HUES48 (cell line): Measurements from ENCODE around the gene ADARB2.

Experiments used
- H3K27ac ChIP-seq: one replicate; pipeline ENCODE4 v1.7.0; 2013; ENCODE audit warnings: low read depth, low read length, inconsistent platforms
- H3K27me3 ChIP-seq: 2 replicates; pipeline ENCODE4 v1.6.1; 2013; ENCODE audit warnings: mild to moderate bottlenecking, low read length; ENCODE audit not compliant: control insufficient read depth, insufficient read depth
- H3K36me3 ChIP-seq: 2 replicates; pipeline ENCODE4 v1.6.1; 2013; ENCODE audit warnings: low read length; ENCODE audit not compliant: control insufficient read depth, insufficient read depth
- H3K4me1 ChIP-seq: 2 replicates; pipeline ENCODE4 v1.6.1; 2013; ENCODE audit warnings: mild to moderate bottlenecking, low read length; ENCODE audit not compliant: control insufficient read depth, insufficient read depth
- H3K4me3 ChIP-seq: 2 replicates; pipeline ENCODE4 v1.5.1; 2013; ENCODE audit warnings: mild to moderate bottlenecking, low read depth, low read length
- H3K9ac ChIP-seq: 2 replicates; pipeline ENCODE4 v1.6.1; 2013; ENCODE audit warnings: mild to moderate bottlenecking, low read depth, low read length, moderate library complexity
- H3K9me3 ChIP-seq: 2 replicates; pipeline ENCODE4 v1.6.1; 2013; ENCODE audit warnings: low read length; ENCODE audit not compliant: control insufficient read depth, insufficient read depth

Gene ADARB2

DNA sequence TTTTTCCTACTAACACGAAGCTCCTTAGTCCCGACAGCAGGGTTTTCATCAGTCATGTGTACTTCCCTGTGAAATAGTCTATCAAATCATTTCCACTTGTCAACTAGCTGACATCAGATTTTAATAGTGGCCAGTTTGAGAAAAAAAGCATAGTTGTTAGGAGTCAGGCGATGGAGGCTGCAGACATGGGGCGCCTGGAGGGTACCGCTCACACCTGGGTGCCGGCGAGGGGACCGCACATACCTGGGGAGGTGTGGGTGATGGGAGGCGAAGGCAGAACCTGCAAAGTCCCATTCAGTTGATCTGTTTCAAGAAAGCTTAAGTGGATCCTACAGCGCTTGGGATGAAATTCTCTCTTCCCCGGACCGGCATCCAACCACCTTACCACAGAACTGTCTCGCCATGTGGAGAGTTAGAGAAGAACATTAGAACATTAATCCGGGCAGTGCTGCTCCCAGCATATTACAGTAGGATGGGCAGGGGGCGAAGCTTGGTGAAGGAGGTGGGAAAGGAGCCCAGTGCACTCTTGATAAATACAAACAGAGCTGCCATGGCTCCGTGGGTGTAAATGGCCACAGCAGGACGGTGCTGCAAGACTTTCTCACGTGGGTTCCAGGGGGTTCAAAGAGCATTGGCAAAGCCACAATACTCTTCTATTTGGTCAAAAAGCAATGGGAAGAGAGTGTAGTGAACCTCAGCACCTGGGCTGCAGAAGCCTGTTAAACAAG is 24.2 kb downstream of the ADARB2 start:
- Histone ChIP-seq H3K4me3 (no peak overlapping the region), H3K27me3 (no peaks in the 10 kb centered on the region), H3K36me3 (no peaks in the 10 kb centered on the region), H3K4me1 (peaks cover 15% of the 10 kb centered on the region), H3K9me3 (no peaks in the 10 kb centered on the region), H3K27ac (no peak overlapping the region), H3K9ac (no peak overlapping the region)

DNA sequence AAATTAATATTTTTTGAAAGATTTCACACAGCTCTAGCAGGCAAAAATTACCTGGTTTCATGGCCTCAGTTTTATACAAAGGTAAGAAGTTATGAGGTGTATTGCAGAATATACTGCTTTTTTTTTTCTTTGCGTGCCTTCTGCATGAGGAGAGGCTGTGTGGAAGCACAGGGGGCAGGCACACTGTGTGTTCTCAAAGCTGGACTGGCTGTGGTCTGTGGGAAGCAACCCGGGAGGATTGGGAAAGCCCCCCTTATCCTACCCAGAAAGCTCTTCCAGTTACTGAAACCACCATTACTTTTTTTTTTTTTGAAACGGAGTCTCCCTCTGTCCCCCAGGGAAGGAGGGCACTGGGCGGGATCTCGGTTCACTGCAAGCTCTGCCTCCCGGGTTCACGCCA is 25.0 kb downstream of the ADARB2 start:
- no peak overlapping the region for H3K4me3 ChIP-seq
- H3K9me3 ChIP-seq = 0 out of 2 replicates have a peak, but pooled peaks cover 3% of the 10 kb centered on the region
- H3K36me3 ChIP-seq = no peaks in the 10 kb centered on the region
- peaks cover 15% of the 10 kb centered on the region for H3K4me1 ChIP-seq
- no peaks in the 10 kb centered on the region for H3K27me3 ChIP-seq
- no peak overlapping the region for H3K9ac ChIP-seq
- H3K27ac ChIP-seq = no peak overlapping the region

DNA sequence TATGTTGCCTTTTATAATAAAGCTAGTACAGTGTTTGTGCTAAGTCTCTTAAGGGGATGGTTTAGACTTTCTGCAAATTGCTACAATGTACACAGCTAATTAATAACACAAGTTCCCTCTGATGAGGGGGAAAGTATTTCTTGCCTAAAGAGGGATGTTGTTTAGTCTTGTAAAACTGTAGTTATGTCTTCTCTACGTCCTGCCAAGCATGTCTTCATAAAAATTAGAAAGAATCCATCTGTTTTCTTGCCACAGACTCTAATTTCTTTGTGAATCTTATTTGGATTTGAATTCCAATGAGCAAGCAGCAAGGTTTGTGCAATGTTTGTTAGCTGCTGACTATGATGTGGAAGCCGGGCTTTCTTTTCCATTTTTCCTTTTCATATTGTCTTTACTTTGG is 28.2 kb downstream of the ADARB2 start:
- Histone ChIP-seq H3K27me3 (no peaks in the 10 kb centered on the region), H3K9me3 (peaks cover 13% of the 10 kb centered on the region), H3K9ac (no peak overlapping the region), H3K36me3 (no peaks in the 10 kb centered on the region), H3K4me3 (no peak overlapping the region), H3K4me1 (no peaks in the 10 kb centered on the region), H3K27ac (no peak overlapping the region)

DNA sequence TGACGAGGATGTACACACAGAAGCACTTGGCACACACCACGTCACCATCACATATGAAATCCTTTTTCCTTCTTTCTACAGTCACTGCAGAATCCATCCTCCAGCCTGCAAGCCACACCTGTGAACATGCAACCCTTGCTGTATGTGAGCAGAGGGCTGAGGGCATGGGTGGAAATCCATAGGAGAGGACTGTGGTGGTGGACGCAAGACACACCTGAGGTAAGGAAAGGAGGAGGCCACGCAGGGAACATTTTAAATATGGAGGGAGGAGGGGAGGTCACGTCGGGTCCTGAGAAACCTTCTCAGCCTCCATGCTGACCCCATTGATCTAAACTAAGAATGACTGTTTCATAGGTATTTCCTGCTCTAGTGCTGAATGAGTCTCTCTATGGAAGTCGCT is 28.6 kb downstream of the ADARB2 start:
- H3K4me1 ChIP-seq = no peaks in the 10 kb centered on the region
- no peak overlapping the region for H3K27ac ChIP-seq
- H3K9ac ChIP-seq = no peak overlapping the region
- H3K9me3 ChIP-seq = peaks cover 17% of the 10 kb centered on the region
- no peaks in the 10 kb centered on the region for H3K27me3 ChIP-seq
- H3K36me3 ChIP-seq = no peaks in the 10 kb centered on the region
- H3K4me3 ChIP-seq = no peak overlapping the region

DNA sequence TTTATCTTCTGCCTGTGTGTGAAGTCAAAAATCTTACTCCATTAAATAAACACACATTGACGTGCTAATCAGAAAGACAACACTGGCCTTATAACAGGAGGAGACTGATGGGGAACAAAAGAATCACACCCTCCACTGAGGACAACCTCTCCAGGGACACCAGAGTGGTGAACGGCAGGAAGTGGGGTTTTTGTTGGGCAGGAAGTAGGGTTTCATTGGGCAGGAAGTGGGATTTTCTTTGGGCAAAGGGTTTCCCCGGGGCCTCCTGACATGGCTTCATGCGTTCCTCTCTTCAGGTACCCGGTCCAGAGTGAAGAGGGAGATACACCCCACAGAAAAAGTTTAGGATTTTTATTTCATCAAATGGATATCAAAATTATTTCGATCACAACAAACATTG is 30.6 kb downstream of the ADARB2 start:
- Histone ChIP-seq H3K36me3 (no peaks in the 10 kb centered on the region), H3K4me3 (no peak overlapping the region), H3K4me1 (no peaks in the 10 kb centered on the region), H3K9me3 (peaks cover 24% of the 10 kb centered on the region), H3K27me3 (no peaks in the 10 kb centered on the region), H3K9ac (no peak overlapping the region), H3K27ac (no peak overlapping the region)

DNA sequence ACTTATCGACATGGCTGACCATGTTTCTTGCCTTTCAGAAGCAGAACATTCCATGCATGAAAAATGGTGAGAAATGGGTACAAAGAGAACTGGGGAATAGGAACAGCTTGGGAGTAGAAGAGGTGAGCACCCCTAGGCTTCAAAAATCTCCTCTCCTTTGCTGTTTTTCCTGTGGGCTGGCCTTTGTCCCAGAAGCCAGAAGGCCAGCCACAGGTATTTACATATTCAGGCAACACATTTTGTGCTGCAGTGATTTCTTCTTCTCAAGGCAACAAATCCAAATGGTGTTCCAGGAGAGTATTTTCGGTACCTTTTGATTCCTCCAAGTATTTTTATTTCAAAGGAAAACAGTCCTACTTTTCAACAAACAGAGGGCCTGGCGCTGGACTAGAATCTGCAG is 31.1 kb downstream of the ADARB2 start:
- H3K27ac ChIP-seq = no peak overlapping the region
- H3K4me3 ChIP-seq = no peak overlapping the region
- no peak overlapping the region for H3K9ac ChIP-seq
- no peaks in the 10 kb centered on the region for H3K36me3 ChIP-seq
- H3K9me3 ChIP-seq = peaks cover 24% of the 10 kb centered on the region
- no peaks in the 10 kb centered on the region for H3K27me3 ChIP-seq
- no peaks in the 10 kb centered on the region for H3K4me1 ChIP-seq

DNA sequence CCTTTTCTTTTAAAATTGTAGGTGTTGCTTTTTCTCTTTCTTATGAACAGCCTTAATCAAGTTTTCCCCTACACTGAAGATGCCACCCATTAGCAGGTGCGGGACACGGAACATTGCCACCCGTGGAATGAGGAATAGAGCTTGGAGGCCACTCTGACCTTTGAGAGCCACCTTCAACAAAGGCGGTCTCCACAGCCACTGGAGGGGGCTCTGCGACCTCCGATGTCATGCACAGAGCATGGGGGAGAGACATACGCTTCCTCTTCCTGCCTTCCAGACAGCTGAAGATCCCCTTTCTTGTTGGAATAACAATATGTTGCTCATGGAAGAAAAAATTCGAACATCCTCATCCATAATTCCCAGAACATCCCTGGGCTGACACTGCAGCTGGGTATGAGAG is 39.1 kb downstream of the ADARB2 start:
- Histone ChIP-seq H3K27me3 (no peaks in the 10 kb centered on the region), H3K4me3 (no peak overlapping the region), H3K9ac (no peak overlapping the region), H3K27ac (no peak overlapping the region), H3K4me1 (no peaks in the 10 kb centered on the region), H3K9me3 (peaks cover 1% of the 10 kb centered on the region), H3K36me3 (no peaks in the 10 kb centered on the region)

DNA sequence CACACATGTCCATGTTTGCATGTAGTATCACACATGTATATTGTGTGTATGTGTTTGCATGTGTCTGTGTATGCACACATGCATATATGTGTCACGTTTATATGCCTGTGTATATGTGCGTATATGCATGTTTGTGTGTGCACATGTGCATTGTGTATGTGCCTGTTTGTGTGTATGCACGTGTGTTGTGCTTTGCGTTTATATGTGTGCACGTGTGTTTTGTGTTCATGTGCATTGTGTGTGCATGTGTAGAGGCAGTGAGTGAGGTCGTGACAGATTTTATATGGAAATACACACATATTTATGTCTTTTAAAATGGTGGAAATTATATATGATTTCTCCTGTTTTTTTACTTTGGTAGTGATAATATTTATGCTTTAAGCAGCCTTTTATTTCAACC is 41.2 kb downstream of the ADARB2 start:
- H3K27ac ChIP-seq = no peak overlapping the region
- H3K9me3 ChIP-seq = no peaks in the 10 kb centered on the region
- no peaks in the 10 kb centered on the region for H3K36me3 ChIP-seq
- H3K9ac ChIP-seq = no peak overlapping the region
- H3K4me3 ChIP-seq = no peak overlapping the region
- H3K27me3 ChIP-seq = no peaks in the 10 kb centered on the region
- H3K4me1 ChIP-seq = no peaks in the 10 kb centered on the region

DNA sequence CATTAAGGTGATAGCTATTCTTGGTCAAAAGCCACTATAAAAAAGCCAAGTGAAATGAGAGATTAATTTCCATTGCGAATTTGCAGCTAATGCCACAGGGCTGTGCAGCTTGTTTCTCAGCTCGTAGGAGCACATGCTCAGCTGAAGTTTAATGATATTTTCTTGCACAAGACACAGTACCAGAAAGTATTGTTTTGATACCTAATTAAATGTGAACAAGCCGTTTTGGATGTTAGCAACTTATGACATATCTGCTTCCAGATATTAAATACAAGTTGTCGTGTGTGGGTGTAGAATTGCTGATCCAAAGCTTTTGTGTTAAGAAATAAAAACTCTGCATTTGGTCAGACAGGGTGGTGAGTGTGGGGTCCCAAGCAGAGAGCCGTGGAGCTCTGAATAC is 47.2 kb downstream of the ADARB2 start:
- Histone ChIP-seq H3K36me3 (no peaks in the 10 kb centered on the region), H3K27me3 (no peaks in the 10 kb centered on the region), H3K9me3 (0 out of 2 replicates have a peak, but pooled peaks cover 2% of the 10 kb centered on the region), H3K4me1 (no peaks in the 10 kb centered on the region), H3K4me3 (no peak overlapping the region), H3K9ac (no peak overlapping the region), H3K27ac (no peak overlapping the region)

DNA sequence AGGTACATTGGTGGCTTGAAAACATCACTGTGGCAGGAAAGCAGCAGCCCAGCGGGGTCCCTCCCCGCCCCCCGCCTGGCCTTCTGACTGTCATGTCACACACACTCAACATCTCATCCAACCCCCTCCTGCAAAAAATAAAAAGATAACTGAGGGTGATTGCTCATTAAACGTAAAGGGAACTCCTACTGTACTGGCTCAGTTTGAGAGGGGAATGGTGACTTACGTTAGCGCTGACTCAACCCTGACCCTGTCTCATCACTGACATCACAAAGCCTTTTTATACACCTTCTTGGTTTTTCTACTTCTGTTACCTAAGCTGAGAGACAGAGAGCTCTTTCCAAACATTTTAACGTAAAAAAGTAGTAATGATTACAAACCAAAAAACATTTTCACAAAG is 48.8 kb downstream of the ADARB2 start:
- Histone ChIP-seq H3K4me3 (no peak overlapping the region), H3K27ac (no peak overlapping the region), H3K27me3 (no peaks in the 10 kb centered on the region), H3K36me3 (no peaks in the 10 kb centered on the region), H3K9ac (no peak overlapping the region), H3K4me1 (no peaks in the 10 kb centered on the region), H3K9me3 (0 out of 2 replicates have a peak, but pooled peaks cover 2% of the 10 kb centered on the region)

DNA sequence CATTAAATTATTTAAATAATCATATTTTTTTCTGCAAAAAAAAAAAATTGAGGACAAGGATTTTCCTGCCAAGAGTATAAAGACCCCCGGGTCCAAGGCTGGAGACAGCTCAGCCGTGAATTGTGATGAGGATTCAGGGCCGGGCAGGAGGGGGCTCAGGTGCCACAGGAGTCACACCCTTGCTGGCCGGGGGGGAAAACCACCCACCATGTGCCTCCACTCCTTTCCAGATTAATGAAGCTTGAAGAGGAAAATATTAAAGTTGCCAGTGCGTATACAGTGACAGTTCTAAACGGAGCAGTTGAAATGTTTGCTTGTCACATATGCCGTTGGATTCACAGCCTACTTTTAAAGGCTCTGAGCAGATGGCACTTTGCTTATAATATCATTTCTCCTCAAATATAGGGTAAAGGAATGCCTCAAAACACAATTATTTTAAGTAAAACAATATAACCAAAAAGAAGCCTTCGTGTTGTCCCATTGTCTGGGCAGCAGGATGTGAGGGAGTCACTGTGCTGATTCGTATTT is 49.6 kb downstream of the ADARB2 start:
- no peaks in the 10 kb centered on the region for H3K4me1 ChIP-seq
- no peak overlapping the region for H3K4me3 ChIP-seq
- no peaks in the 10 kb centered on the region for H3K36me3 ChIP-seq
- H3K9me3 ChIP-seq = 0 out of 2 replicates have a peak, but pooled peaks cover 2% of the 10 kb centered on the region
- no peak overlapping the region for H3K27ac ChIP-seq
- H3K27me3 ChIP-seq = no peaks in the 10 kb centered on the region
- no peak overlapping the region for H3K9ac ChIP-seq
